Hematopoietic multipotent progenitor cell treated with erythropoietin and hydrocortisone succinate and interleukin-3 and kit ligand, for 6 days (in vitro differentiated cells): ENCODE measurements around the gene TNNT1.
A peak's percentile ranks its signal among the peaks of the same experiment; 100 is the strongest.

ENCODE experiments used
- DNase-seq: peaks from one replicate; pipeline ENCODE4 v3.0.0-alpha.2; 2015

Gene TNNT1

GRCh38 chr19:55086730-55087541 lies 62.1 kb downstream of the TNNT1 start:
- DNase-seq, result peak; percentile 87

GRCh38 chr19:55085923-55086715 lies 62.9 kb downstream of the TNNT1 start:
- no peak for DNase-seq

- no peak for DNase-seq
These were observed 64.6 kb downstream of the TNNT1 start for GRCh38 chr19:55084416-55084815.

- DNase-seq, result no peak
These were observed 65.8 kb downstream of the TNNT1 start for GRCh38 chr19:55083004-55083850.
